ENCODE measurements around the gene DIP2A.

Gene DIP2A

DNA sequence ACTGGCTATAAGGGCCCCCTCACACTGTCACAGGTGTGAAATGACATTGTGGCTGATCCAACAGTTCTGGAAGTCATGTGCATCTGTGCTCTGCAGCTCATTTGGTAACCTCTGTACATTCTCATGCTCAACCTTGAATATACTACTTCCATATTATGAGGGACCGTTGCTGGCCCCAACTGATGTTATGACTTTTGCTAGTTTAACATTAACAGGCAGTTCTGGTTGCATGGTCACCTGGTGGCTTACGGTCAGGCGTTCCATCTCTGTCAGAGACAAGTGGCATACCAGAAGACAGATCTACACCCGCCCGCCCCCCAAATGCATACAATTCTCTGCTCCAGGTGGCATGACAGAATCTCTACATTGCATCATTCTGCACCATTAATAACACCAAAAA lies 6.0 kb upstream of the DIP2A start:
- no peak for DNase-seq (ENCODE audit: low spot score)
- TF ChIP-seq, protein P1, sequence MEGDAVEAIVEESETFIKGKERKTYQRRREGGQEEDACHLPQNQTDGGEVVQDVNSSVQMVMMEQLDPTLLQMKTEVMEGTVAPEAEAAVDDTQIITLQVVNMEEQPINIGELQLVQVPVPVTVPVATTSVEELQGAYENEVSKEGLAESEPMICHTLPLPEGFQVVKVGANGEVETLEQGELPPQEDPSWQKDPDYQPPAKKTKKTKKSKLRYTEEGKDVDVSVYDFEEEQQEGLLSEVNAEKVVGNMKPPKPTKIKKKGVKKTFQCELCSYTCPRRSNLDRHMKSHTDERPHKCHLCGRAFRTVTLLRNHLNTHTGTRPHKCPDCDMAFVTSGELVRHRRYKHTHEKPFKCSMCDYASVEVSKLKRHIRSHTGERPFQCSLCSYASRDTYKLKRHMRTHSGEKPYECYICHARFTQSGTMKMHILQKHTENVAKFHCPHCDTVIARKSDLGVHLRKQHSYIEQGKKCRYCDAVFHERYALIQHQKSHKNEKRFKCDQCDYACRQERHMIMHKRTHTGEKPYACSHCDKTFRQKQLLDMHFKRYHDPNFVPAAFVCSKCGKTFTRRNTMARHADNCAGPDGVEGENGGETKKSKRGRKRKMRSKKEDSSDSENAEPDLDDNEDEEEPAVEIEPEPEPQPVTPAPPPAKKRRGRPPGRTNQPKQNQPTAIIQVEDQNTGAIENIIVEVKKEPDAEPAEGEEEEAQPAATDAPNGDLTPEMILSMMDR (IDR thresholded peaks at IDR 0.05; ENCODE audit: extremely low read depth, missing control alignments): no peak

DNA sequence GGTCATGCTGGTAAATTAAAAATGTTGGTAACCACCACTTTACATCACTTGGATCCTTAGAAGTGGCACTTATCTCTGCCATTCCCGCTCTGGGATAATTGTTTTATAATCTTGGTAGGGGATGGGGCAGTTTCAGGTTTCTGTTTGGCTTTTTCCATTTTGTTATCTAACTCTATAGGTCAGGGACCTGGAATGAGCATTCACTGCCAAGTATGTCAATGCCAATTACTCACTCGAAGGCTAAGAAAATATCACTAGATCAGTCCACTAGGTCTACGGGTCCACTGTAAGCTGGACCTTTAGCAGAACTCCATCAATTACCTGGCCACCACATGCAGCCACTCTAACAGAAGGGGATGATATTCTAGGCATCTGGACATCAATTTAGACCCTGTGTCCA lies 4.5 kb upstream of the DIP2A start:
- no peak for DNase-seq (ENCODE audit: low spot score)
- TF ChIP-seq, protein P1 (IDR thresholded peaks at IDR 0.05; ENCODE audit: extremely low read depth, missing control alignments): no peak

DNA sequence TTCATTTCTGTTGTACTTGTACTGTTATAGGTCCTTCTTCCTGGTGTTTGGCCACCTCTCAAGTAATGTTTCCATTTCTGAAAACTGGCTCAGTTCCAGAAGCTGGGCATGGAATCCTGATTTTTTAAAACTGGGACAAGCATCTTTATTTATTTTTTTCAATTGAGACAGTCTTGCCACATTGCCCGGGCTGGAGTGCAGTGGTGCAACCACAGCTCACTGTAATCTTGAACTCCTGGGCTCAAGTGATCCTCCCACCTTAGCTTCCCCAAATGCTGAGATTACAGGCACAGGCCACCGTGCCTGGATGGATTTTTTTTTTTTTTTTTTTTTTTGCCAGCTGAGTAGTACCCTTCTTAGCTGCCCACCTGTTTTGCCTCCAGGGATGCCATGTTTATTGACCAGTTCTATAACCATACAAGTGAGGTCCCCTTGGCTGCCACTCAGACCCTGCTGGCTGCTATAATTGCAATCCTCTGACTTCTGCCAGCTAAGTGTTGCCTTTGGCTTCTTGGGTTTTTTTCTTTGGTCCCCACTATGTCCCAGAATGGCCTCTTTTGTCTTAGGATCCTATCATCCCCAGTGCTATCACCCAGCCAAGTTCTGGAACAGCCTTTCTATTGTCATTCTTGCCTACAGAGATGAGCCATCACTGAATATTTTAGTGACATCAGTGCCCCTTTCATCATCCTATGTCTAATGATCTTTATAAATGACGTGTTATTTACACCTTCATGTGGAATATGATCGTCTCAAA lies 3.9 kb upstream of the DIP2A start:
- no peak for DNase-seq (ENCODE audit: low spot score)
- TF ChIP-seq, protein P1 (IDR thresholded peaks at IDR 0.05; ENCODE audit: extremely low read depth, missing control alignments): no peak

DNA sequence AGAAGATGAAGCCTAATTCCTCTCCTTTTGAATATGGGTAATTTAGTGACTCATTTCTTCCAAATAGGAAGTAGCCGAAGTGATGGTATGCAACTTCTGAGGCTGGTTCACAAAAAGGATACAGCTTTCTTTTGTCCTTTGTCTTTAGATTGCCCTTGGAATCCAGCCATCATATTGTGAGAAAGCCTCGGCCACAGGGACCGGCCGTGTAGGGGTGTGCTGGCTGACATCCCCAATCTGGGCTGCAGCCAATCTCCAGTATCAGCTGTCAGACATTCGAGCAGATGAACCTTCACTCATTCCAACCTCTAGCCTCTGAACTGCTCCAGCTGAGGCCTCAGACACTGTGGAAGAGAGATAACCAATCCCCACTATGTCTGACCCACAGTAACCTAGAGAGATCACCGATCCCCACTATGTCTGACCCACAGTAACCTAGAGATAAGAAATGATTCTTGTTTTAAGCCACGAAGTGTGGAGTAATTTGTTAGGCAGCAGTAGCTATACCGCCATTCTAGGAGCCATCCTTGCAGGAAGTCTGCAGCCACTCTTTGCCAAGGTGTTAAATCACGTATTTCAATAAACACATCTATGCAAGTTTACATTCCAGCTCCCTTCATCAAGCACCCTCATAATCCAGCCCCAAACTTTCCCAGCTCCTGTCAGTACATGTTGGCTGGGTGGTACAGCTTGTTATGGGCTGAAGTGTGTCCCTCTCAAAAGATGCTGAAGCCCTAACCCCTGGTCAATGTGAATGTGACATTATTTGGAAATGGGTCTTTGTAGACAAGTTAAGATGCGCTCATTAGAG lies 2.9 kb upstream of the DIP2A start:
- DNase-seq (ENCODE audit: low spot score): no peak
- TF ChIP-seq, protein P1 (IDR thresholded peaks at IDR 0.05; ENCODE audit: extremely low read depth, missing control alignments): no peak

DNA sequence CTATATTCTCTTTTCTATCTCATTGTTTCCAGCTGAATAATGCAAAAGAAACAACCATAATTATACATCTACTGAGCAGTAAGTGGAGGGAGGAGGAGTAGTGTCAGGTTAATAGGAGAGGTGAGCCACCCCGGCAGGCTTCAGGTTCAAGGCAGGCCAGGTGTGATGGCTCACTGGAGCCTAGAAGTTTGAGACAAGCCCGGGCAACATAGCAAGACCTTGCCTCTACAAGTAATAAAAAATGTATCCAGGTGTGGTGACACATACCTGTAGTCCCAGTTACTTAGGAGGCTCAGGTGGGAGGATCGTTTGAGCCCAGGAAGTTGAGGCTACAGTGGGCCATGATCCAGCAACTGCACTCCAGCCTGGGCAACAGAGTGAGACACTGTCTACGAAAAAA lies 1.9 kb upstream of the DIP2A start:
- no peak for DNase-seq (ENCODE audit: low spot score)
- TF ChIP-seq, protein P1 (IDR thresholded peaks at IDR 0.05; ENCODE audit: extremely low read depth, missing control alignments): no peak

DNA sequence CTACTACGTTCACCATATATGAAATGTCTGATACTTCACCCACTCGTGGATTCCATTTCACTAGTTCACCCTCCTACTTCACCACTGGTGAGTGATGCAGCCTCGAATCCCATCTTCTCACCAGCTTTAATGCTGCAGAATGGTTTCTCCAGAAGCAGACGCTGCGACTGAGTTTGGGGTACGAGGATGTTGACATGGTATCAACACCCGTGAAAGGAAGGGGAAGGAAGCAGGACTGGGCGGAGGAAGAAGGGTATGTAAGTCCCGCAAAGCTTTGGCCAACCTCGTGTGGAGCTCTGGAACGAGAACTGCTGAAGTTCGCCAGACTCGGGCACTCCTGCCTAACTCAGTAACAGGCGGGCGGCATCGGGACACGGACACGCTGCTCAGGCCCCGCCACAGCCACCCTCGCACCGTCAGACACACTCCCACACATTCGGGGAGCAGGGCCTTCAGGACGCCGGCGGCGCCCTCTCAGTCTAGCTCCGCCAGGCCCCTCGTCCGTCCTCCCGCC lies 833 bp upstream of the DIP2A start:
- peak; percentile 51 for DNase-seq (ENCODE audit: low spot score)
- TF ChIP-seq, protein P1 (IDR thresholded peaks at IDR 0.05; ENCODE audit: extremely low read depth, missing control alignments): no peak

DNA sequence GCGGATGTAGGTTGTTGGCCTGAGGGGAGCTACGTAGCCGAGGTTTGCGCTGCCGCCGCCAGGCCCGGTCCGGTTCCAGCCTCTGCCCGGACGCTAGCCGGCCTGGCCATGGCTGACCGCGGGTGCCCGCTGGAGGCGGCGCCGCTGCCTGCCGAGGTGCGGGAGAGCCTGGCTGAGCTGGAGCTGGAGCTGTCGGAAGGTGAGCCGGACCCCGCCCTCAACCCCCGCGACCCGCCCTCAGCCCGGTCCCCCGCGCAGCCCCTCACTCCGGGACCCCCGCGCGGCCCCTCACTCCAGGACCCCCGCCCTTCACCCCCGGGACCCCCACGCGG lies 299 bp downstream of the DIP2A start:
- DNase-seq (ENCODE audit: low spot score): no peak
- TF ChIP-seq, protein P1 (IDR thresholded peaks at IDR 0.05; ENCODE audit: extremely low read depth, missing control alignments): no peak

Data from GM20000 (cell line).